Fibroblast of lung (primary cell): ENCODE measurements around the gene EFCC1. TPM values are rescaled to one million over a fixed set of nuclear protein-coding genes. Genes with fewer than 3 reads are reported as not detected.
"Not testable (repeated sequence)": the region's sequence is repeated elsewhere in the genome, so short reads cannot be mapped to it uniquely, and the experiment has no call there.

Source experiments
- DNase-seq, 2 donors: peaks; one replicate each; pipeline versions ENCODE4 v3.0.0 to v3.0.0-alpha.2; 2010; ENCODE audit warnings: low read depth in 2 of 2
- H2AFZ ChIP-seq: 2 replicates; pipeline ENCODE4 v1.5.1; 2012; ENCODE audit warnings: low read length, control low read depth, inconsistent platforms
- H3K27ac ChIP-seq: 2 replicates; pipeline ENCODE4 v1.5.1; 2011; ENCODE audit warnings: low read length, control low read depth; ENCODE audit not compliant: insufficient read depth
- H3K27me3 ChIP-seq: 2 replicates; pipeline ENCODE4 v1.5.1; 2011; ENCODE audit warnings: mild to moderate bottlenecking, low read length; ENCODE audit not compliant: control insufficient read depth, insufficient read depth
- H3K36me3 ChIP-seq: 2 replicates; pipeline ENCODE4 v1.5.1; 2011; ENCODE audit warnings: low read length; ENCODE audit not compliant: control insufficient read depth, insufficient read depth
- H3K4me1 ChIP-seq: 2 replicates; pipeline ENCODE4 v1.5.1; 2011; ENCODE audit warnings: low read length; ENCODE audit not compliant: control insufficient read depth, insufficient read depth; ENCODE audit errors: extremely low read depth
- H3K4me2 ChIP-seq: 2 replicates; pipeline ENCODE4 v1.5.1; 2011; ENCODE audit warnings: low read length, control low read depth; ENCODE audit not compliant: insufficient read depth; ENCODE audit errors: extremely low read depth
- H3K4me3 ChIP-seq, 4 experiments: fragments of 200-600 bp in 1 of 4; sonication (generic) in 1 of 4; replicated peaks in 1 of 4; 2 replicates each; pipeline ENCODE4 v1.5.1; 2011 to 2016; ENCODE audit warnings: low read length in 4 of 4, low read depth in 3 of 4, mild to moderate bottlenecking in 3 of 4, control low read depth in 2 of 4, inconsistent platforms in 1 of 4, mixed read lengths in 1 of 4; ENCODE audit not compliant: insufficient read depth in 1 of 4; ENCODE audit errors: control extremely low read depth in 1 of 4
- H3K79me2 ChIP-seq: 2 replicates; pipeline ENCODE4 v1.5.1; 2012; ENCODE audit warnings: mild to moderate bottlenecking, low read length, inconsistent platforms; ENCODE audit not compliant: control insufficient read depth, insufficient read depth
- H3K9ac ChIP-seq: 2 replicates; pipeline ENCODE4 v1.5.1; 2011; ENCODE audit warnings: mild to moderate bottlenecking, low read length, control low read depth; ENCODE audit not compliant: insufficient read depth
- H3K9me3 ChIP-seq: 2 replicates; pipeline ENCODE4 v1.5.1; 2012; ENCODE audit warnings: low read depth, low read length; ENCODE audit not compliant: control insufficient read depth, insufficient read depth
- H4K20me1 ChIP-seq: 2 replicates; pipeline ENCODE4 v1.5.1; 2011; ENCODE audit warnings: low read length; ENCODE audit not compliant: control insufficient read depth, insufficient read depth; ENCODE audit errors: extremely low read depth
- CTCF ChIP-seq, 2 donors: IDR thresholded peaks in 1 of 2; conservative IDR thresholded peaks in 1 of 2; 1 replicate in 1 of 2; 2 replicates in 1 of 2; pipeline ENCODE4 v1.5.1; 2011 to 2012; ENCODE audit warnings: low read length in 2 of 2, control low read depth in 1 of 2, inconsistent platforms in 1 of 2, low read depth in 1 of 2, mild to moderate bottlenecking in 1 of 2
- EZH2 ChIP-seq: IDR thresholded peaks from 2 replicates; pipeline ENCODE4 v1.5.1; 2012; ENCODE audit warnings: low read length, control low read depth, mild to moderate bottlenecking; ENCODE audit errors: missing control alignments
- polyA plus RNA-seq, 2 donors: library from polyadenylated mRNA; depleted of rRNA in 1 of 2; stranded (reverse) in 1 of 2; unstranded in 1 of 2; fragments of >200 nt; gene quantifications; 2 replicates each; pipeline ENCODE4 v1.2.1, GENCODE V29; 2011 to 2012; ENCODE audit warnings: missing spikeins in 1 of 2
- total RNA-seq: library from RNA; depleted of rRNA; stranded (reverse); fragments of >200 nt; gene quantifications from 2 replicates; pipeline ENCODE4 v1.2.1, GENCODE V29; 2014

EFCC1 gene
- total and polyA plus RNA-seq, 2 donors (not counting 1 experiment from before 2014, with no cell fraction given), result not detected

GRCh38 chr3:129068291-129068886 lies 67.3 kb downstream of the EFCC1 start:
- Histone ChIP-seq H3K27ac (no peak overlapping the region), H3K9ac (no peak overlapping the region), H3K4me3 (peak overlapping the region in 1 of 4 experiments; percentile 36), H3K36me3 (no peaks in the 10 kb centered on the region), H3K79me2 (no peaks in the 10 kb centered on the region), H3K4me2 (no peak overlapping the region), H2AFZ (no peak overlapping the region), H3K27me3 (peaks cover 8% of the 10 kb centered on the region), H4K20me1 (no peaks in the 10 kb centered on the region), H3K4me1 (no peaks in the 10 kb centered on the region), H3K9me3 (no peaks in the 10 kb centered on the region)
- TF ChIP-seq EZH2, result no peak
- no peak for TF ChIP-seq CTCF (conservative IDR thresholded peaks at IDR 0.05 in 1 of 2, IDR thresholded peaks at IDR 0.05 in 1 of 2; ENCODE audit: low read depth in 1 of 2, low read length in 2 of 2)
- DNase-seq, result peak in 1 of 2 donors; percentile 42

GRCh38 chr3:129069313-129070085 lies 68.4 kb downstream of the EFCC1 start:
- not testable (repeated sequence) for DNase-seq, H3K36me3 ChIP-seq, H3K27ac ChIP-seq, H4K20me1 ChIP-seq, H2AFZ ChIP-seq, H3K9me3 ChIP-seq, H3K4me3 ChIP-seq, H3K4me1 ChIP-seq, H3K79me2 ChIP-seq, H3K27me3 ChIP-seq, H3K4me2 ChIP-seq, H3K9ac ChIP-seq

- no peaks in the 10 kb centered on the region for H3K79me2 ChIP-seq
- H3K27me3 ChIP-seq, result peaks cover 8% of the 10 kb centered on the region
- no peak overlapping the region for H3K4me2 ChIP-seq
- DNase-seq, result no peak
- no peaks in the 10 kb centered on the region for H3K4me1 ChIP-seq
- no peaks in the 10 kb centered on the region for H4K20me1 ChIP-seq
- H3K27ac ChIP-seq, result no peak overlapping the region
- TF ChIP-seq CTCF (conservative IDR thresholded peaks at IDR 0.05 in 1 of 2, IDR thresholded peaks at IDR 0.05 in 1 of 2; ENCODE audit: low read depth in 1 of 2, low read length in 2 of 2) (no peak), EZH2 (no peak)
- no peaks in the 10 kb centered on the region for H3K36me3 ChIP-seq
- no peak overlapping the region for H3K4me3 ChIP-seq
- no peak overlapping the region for H2AFZ ChIP-seq
- H3K9me3 ChIP-seq, result no peaks in the 10 kb centered on the region
- no peak overlapping the region for H3K9ac ChIP-seq
Observed at GRCh38 chr3:129070086-129070885, 69.2 kb downstream of the EFCC1 start.
